GM19438 (cell line): ENCODE measurements around the gene TMEM202.
"Not testable (repeated sequence)": the region's sequence is repeated elsewhere in the genome, so short reads cannot be mapped to it uniquely, and the experiment has no call there.

Experiments
- ATAC-seq: cut with Tn5 transposase; IDR thresholded peaks from one replicate; pipeline ENCODE4 v1.9.1; 2021; ENCODE audit warnings: low read depth; ENCODE audit not compliant: unreplicated experiment

The TMEM202 gene

DNA sequence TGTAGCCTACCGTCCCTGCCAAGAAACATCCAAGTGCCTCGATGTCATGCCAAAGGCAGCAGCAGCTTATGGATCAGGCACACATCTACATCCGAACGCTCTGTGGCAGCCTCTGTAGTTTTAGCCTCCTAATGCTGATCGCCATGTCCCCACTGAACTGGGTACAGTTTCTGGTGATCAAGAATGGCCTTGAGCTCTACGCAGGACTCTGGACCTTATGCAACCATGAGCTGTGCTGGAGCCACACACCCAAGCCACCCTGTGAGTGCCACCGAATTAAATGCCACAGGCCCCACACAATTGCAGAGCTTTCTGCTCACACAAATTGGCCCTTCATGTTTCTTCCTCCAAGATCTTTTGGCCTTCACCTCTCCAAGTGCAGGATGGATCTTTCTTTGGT lies 543 bp downstream of the TMEM202 start:
- no peak for ATAC-seq

DNA sequence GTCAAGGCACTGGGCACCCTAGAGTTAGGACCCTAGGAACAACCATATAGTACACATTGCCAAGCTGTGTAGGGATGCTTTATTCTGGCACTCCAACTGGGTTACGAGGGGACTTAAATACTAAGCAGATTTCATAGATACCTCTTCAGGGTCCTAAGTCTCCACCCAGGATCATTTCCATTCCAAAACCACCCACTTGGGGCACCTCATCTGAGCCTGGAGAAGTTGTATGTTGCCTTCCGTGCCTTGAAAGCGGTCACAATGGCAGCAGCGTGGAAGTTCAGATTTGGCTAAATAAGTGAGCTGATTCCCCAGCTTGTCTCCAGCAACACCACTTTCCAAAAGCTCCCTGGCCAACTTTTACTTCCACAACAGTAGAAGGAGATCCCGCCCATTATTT lies 4.6 kb downstream of the TMEM202 start:
- no peak for ATAC-seq

DNA sequence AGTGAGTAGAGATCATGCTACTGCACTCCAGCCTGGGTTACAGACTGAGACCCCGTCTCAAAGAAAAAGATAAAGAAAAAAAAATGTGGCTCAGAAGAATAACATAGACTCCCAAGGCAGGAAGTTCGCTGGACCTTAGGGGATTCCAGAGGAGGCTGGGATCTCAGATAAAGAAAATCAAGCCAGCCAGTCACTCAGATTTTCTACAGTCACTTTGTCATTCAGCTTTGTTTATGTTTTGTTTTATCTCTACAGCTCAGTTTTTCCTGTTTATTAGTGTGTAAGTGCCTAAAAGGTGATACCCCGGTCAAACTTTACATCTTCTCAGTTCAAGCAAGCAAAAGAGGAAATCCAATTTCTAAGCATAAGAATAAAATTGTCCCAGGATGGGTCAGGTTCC lies 6.3 kb downstream of the TMEM202 start:
- ATAC-seq: no peak

DNA sequence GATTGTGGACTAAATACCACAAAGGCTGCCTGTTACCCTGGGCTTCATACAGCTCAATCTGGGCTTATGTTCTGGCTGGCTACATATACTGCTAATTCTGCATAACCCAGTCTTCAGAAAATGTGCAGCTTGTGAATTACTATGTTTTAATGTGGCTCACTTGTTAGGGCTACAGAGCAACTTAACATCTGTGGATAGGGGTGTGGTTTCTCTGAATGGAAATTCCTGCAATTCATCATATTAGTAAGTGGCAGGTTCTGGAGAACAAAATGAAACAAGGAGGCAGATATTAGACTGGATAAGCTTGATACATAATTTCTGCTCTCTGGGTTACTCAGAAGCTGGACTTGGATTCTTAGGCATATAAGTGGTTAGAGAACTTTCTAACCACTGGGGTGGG lies 6.7 kb downstream of the TMEM202 start:
- ATAC-seq: no peak

DNA sequence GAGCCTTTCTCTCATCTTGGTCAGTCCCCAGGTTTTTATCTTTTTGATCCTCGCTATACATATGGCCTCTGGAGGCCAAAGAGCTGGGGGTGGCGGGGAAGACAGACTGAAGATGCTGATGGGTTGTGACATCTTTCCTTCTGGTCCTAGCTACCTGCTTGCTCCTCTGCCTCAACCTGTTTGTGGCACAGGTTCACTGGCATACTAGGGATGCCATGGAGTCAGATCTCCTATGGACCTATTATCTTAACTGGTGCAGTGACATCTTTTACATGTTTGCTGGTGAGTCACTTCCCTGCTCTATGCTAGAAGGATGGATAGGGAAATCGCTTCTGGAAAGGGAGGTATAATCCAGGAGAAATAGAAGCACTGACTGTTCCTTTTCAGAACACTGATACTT lies 8.8 kb downstream of the TMEM202 start:
- ATAC-seq: no peak

DNA sequence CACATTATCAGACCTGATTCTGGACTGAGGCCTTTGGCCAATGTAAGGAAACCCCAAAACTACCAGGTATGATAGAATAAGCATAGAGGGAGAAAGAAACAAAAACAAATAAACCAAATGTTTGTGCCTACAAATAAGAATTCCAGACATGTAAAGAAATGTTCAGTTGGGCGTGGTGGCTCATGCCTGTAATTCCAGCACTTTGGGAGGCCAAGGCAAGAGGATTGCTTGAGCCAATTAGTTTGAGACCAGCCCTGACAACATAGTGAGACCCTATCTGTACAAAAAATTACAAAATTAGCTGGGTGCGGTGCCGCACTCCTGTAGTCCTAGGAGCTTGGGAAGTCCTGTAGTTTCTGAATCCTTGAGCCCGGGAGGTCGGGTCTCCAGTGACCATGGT lies 13.0 kb downstream of the TMEM202 start:
- no peak for ATAC-seq

DNA sequence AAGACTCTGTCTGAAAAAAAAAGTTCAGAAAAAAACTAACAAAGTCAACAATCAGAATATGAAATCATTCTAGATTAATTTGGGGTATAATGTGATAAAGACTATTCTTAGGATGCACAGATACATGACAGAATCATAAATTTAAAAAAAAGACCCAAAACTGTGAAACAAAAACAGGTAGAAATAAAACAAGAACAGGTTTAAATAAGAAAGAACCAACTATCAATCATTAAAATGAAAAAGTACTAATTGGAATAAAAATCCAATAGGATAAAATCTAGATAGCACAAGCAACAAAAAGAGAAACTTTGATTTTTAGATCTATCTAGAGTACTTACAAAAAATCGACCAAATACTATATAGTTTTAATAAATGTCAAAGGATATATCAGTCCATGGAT lies 13.4 kb downstream of the TMEM202 start:
- ATAC-seq: no peak

DNA sequence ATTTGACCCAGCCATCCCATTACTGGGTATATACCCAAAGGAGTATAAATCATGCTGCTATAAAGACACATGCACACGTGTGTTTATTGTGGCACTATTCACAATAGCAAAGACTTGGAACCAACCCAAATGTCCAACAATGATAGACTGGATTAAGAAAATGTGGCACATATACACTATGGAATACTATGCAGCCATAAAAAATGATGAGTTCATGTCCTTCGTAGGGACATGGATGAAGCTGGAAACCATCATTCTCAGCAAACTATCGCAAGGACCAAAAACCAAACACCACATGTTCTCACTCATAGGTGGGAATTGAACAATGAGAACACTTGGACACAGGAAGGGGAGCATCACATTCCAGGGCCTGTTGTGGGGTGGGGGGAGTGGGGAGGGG lies 15.2 kb downstream of the TMEM202 start:
- not testable (repeated sequence) for ATAC-seq

DNA sequence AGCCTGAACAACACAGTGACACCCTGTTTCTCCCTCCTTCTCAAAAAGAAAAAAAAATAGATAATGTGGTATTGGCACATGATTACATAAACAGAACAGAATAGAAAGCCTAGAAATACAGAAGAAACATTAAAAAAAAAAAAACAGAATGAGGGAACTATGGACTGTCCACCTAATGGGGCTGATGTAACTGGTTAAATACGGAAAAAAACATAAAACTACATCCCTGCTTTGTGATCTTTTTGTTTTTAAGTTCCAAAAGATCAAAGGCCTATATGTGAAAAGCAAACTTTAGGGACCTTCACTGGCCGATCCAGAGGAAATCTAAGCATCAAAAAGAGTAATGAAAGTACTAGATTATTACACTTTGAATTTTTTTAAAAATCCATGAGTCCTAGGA lies 17.2 kb downstream of the TMEM202 start:
- no peak for ATAC-seq

DNA sequence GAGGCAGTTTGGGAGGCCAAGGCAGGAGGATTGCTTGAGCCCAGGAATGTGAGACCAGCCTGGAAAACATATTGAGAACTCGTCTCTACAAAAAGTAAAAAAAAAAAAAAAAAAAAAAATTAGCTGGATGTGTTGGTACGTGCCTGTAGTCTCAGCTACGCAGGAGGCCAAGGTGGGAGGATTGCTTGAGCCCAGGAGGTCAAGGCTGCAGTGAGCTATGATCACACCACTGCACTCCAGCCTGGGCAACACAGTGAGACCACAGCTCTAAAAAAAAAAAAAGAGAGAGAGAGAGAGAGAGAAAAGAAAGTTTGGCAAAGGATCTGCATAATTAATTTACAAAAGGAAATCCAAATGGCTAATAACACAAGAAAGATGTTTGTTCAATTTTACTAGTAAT lies 21.7 kb downstream of the TMEM202 start:
- not testable (repeated sequence) for ATAC-seq

DNA sequence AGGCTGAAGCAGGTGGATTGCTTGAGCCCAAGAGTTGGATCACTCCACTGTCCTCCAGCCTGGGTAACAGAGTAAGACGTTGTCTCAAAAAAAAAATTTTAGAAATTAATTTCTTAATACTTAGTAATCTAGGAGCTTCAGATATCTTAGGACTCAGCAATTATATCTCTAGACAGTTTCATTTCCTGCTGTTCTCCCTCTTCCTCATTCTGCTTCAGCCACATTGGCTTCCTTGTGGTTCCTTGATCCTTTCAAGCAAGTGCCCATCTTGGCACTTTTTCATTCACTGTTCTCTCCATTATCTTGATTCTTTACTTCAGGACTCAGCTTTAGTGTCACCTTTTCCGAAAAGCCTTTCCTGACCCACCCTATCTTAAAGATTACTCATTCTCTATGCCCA lies 22.5 kb downstream of the TMEM202 start:
- ATAC-seq: no peak

DNA sequence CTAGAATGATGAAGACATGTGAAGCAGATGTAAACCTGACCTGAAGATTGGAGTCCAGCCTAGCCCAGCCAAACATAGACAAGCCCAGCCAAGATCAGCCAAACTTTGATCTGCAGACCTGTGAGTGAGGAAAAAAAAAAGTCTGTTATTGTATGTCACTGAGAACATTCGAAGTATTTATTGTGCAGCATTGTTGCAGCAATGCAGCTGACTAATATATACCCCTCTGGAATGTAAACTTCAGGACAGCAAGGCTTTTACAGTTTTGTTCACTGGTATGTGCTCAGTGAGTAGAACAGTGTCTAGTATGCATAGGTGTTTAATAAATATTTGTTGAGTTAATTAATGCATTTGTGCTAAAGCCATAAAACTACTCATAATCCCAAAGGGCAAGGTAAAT lies 23.4 kb downstream of the TMEM202 start:
- no peak for ATAC-seq

DNA sequence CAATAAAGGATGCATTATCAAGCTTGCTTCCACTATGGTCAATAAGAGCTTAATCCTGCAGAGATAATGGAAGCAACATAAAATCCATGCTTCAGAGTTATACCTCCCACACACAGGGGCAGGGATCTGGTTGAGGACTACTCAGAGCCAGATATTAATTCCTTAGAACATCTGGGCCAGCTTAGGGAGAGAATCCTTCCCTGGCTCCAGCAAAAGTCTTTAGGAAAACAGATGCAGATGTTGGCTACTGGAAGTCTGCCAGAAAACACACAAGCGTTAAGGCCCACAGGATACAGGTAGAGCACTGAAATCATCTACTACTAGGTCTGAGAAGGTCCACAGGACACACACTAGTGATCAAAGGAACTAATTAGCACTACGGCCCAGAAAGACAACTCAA lies 25.2 kb downstream of the TMEM202 start:
- no peak for ATAC-seq

DNA sequence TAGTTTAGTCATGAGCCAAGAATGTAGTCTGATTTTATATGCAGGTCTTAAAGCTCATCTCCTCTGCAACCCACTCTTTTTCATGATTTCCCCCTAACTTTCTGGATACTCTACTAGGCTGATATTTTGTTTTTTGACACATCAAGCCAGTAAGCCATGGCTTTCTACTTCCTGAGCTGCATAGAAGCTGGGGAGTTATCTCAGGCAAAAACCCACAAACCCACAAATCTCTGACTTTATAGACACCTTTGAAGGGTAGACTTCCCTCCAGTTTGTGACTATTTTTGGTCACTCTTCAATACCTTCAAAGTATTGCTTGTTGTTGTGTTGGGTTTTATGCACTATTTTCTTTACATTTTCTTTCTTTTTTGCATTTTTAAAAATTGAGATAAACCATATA lies 28.6 kb downstream of the TMEM202 start:
- ATAC-seq: no peak

DNA sequence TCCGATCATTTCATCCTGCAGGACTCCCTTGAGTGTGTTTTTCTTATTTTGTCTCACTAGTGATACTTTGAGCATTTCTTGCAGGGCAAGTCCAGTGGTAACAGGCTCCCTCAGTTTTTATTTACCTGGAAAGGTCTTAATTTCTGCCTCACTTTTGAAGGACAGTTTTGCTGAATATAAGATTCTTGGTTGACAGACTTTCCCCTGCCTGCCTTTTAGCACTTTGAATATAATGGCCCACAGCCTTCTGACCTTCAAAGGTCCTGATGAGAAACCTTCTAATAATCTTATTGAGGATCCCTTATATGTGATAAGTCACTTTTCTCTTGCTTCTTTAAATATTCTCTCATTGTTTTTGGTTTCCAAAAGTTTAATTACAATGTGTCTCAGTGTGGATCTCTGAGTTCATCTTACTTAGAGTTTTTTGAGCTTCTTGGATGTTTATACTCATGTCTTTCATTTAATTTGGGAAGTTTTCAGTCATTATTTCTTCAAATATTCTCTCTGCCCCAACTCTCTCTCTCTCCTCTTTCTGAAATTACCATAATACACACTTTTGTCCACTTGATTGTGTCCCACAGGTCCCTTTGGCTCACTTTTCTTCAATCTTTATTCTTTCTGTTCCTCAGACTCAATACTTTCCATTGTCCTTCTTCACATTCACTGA lies 39.7 kb downstream of the TMEM202 start:
- ATAC-seq: no peak

DNA sequence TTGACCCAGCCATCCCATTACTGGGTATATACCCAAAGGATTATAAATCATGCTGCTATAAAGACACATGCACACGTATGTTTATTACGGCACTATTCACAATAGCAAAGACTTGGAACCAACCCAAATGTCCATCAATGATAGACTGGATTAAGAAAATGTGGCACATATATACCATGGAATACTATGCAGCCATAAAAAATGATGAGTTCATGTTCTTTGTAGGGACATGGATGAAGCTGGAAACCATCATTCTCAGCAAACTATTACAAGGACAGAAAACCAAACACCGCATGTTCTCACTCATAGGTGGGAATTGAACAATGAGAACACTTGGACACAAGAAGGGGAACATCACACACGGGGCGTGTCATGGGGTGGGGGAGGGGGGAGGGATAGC lies 44.7 kb downstream of the TMEM202 start:
- not testable (repeated sequence) for ATAC-seq

DNA sequence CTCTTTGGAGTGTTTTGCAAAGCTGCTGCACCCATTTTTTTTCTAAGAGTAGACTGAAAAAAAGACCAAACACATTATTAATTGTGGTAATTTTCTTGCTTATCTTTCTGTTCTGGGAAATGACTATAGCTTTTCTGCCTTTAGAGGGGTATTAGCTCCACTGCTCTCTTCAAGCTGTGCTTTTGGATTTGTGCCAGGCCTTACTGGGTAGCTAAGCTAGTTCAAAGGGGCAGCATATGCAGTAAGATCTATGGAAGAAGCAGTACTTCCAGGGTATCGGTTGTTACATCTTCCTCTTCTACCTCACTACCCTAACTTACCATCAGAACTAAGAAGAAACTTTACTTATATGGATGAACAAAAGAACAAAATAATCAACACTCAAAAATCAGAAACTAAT lies 47.3 kb downstream of the TMEM202 start:
- no peak for ATAC-seq

DNA sequence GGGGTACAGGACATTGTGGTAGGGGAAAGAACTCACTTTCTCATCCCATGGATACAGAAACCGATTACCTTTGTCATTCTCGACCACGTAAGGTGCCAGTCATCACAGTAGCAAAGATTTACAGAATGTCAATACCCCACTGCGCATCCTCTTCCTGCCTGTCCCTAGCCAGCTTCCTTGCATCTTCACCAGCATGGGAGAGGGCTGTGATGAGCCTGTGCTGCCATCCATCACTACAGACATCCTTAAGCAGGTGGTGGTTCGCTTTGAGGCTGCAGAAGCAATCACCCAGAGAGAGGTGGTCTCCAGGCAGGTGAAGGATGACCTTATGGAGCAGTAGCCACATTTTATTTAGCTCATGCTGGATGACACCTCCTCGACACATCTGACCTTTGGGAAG lies 52.7 kb downstream of the TMEM202 start:
- ATAC-seq: no peak

DNA sequence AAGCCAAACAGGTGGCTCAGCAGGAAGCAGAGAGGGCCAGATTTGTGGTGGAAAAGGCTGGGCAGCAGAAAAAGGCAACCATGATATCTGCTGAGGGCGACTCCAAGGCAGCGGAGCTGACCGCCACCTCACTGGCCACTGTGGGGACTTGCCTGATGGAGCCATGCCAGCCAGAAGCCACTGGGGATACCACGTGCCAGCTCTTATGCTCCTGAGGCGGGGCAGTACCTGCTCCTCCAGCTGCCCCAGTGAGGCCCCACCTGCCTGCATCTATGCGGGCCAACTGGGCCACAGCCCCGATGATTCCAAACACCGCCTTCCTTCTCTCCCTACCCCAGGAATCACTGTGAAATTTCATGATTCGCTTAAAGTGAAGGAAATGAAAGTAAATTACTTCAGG lies 53.1 kb downstream of the TMEM202 start:
- no peak for ATAC-seq

DNA sequence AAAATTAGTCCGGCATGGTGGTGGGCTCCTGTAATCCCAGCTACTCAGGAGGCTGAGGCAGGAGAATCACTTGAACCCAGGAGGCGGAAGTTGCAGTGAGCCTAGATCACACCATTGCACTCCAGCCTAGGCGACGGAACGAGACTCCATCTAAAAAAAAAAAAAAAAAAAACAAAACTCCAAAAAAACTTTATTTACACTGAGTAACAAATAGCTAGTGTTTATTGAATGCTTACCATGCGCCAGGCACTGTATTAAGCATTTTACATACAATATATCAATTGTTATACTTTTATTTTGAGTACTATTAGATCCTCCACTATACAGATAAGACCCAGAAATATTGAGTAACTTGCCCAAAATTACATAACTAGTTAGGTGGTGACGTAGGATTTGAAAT lies 58.6 kb downstream of the TMEM202 start:
- no peak for ATAC-seq
